Measurements from ENCODE around the gene CDC42. TPM values are rescaled to one million over a fixed set of nuclear protein-coding genes. Genes with fewer than 3 reads are reported as not detected.

Gene CDC42
- total RNA-seq, 1 donor: 791 TPM

GRCh38 chr1:22133931-22134324, 81.4 kb downstream of the CDC42 start:
- Histone ChIP-seq H3K4me1 (ENCODE audit: insufficient read depth, low read length) (no peaks in the 10 kb centered on the region), H3K9me3 (ENCODE audit: low read depth, low read length) (no peaks in the 10 kb centered on the region), H3K4me3 (ENCODE audit: low read length) (no peak overlapping the region), H3K27me3 (ENCODE audit: insufficient read depth, low read length) (no peaks in the 10 kb centered on the region)

- Histone ChIP-seq H3K9me3 (ENCODE audit: low read depth, low read length) (no peaks in the 10 kb centered on the region), H3K27me3 (ENCODE audit: insufficient read depth, low read length) (peaks cover 16% of the 10 kb centered on the region), H3K4me1 (ENCODE audit: insufficient read depth, low read length) (peaks cover 3% of the 10 kb centered on the region), H3K4me3 (ENCODE audit: low read length) (no peak overlapping the region)
These were observed 84.7 kb downstream of the CDC42 start for GRCh38 chr1:22137004-22137720.

GRCh38 chr1:22139066-22139594, 86.6 kb downstream of the CDC42 start:
- Histone ChIP-seq H3K27me3 (ENCODE audit: insufficient read depth, low read length) (peaks cover 24% of the 10 kb centered on the region), H3K4me1 (ENCODE audit: insufficient read depth, low read length) (peaks cover 6% of the 10 kb centered on the region), H3K9me3 (ENCODE audit: low read depth, low read length) (no peaks in the 10 kb centered on the region), H3K4me3 (ENCODE audit: low read length) (no peak overlapping the region)

- H3K9me3 ChIP-seq (ENCODE audit: low read depth, low read length): no peaks in the 10 kb centered on the region
- H3K27me3 ChIP-seq (ENCODE audit: insufficient read depth, low read length): peaks cover 31% of the 10 kb centered on the region
- peaks cover 6% of the 10 kb centered on the region for H3K4me1 ChIP-seq (ENCODE audit: insufficient read depth, low read length)
- no peak overlapping the region for H3K4me3 ChIP-seq (ENCODE audit: low read length)
These were observed 87.3 kb downstream of the CDC42 start for GRCh38 chr1:22139817-22140216.

Other genes with a start within 250 kb of the CDC42 start
- not detected for gene LDLRAD2, start 240.4 kb upstream of the CDC42 start, total RNA-seq
- 0.73 TPM for gene HSPG2, start 115.4 kb upstream of the CDC42 start, total RNA-seq
- not detected for gene CELA3B, start 75.7 kb upstream of the CDC42 start, total RNA-seq
- gene CELA3A, start 51.1 kb upstream of the CDC42 start, total RNA-seq: not detected
- not detected for gene WNT4, start 90.4 kb downstream of the CDC42 start, total RNA-seq